ENCODE measurements around the gene MYMK. TPM values are rescaled to one million over a fixed set of nuclear protein-coding genes. Genes with fewer than 3 reads are reported as not detected.

MYMK gene
- total RNA-seq, 4 donors from 2014 or later = not detected

DNA sequence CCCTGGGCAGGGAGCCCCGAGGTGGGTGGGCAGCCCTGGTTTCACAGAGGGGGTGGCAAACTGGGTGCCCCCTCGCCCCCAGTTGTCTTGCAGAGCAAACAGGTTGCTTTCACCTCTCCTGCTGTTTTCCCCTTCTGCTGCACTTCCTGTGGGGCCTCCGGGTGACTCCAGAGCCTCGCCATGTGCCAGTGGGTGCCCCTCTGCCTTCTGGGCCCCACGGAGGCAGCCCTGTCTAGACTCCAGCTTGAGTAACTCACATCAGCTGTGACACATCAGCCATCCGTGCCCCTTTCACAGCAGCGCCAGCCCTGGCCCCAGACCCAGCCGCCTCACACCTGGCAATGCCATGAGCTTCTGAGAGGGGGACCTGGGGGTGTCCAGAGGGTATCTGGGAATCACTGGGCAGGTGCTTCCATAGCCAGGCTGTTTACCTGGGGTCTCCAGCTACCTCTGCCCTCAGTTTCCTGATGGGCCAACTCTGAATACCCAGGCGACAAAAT lies 46.7 kb upstream of the MYMK start:
- intact Hi-C loops (cut with DNase I; ENCODE audit: low total_unique reads) (no loop called here), in situ Hi-C loops (cut with MboI; ENCODE audit: low sequenced_read_pairs in 4 of 4) (no loop called here)
- Histone ChIP-seq H3K36me3 (no peaks in the 10 kb centered on the region), H3K4me3 (no peak overlapping the region), H3K4me1 (no peaks in the 10 kb centered on the region), H3K27me3 (peaks cover 3 to 23% (median 20%) of the 10 kb centered on the region in 3 donors), H3K27ac (no peak overlapping the region), H3K9me3 (no peaks in the 10 kb centered on the region)
- TF ChIP-seq POLR2A (IDR thresholded peaks at IDR 0.05) = no peak
- TF ChIP-seq, protein P1, sequence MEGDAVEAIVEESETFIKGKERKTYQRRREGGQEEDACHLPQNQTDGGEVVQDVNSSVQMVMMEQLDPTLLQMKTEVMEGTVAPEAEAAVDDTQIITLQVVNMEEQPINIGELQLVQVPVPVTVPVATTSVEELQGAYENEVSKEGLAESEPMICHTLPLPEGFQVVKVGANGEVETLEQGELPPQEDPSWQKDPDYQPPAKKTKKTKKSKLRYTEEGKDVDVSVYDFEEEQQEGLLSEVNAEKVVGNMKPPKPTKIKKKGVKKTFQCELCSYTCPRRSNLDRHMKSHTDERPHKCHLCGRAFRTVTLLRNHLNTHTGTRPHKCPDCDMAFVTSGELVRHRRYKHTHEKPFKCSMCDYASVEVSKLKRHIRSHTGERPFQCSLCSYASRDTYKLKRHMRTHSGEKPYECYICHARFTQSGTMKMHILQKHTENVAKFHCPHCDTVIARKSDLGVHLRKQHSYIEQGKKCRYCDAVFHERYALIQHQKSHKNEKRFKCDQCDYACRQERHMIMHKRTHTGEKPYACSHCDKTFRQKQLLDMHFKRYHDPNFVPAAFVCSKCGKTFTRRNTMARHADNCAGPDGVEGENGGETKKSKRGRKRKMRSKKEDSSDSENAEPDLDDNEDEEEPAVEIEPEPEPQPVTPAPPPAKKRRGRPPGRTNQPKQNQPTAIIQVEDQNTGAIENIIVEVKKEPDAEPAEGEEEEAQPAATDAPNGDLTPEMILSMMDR (IDR thresholded peaks at IDR 0.05 in 4 of 5, conservative IDR thresholded peaks at IDR 0.05 in 1 of 5) = no peak
- DNase-seq = no peak
- ATAC-seq = no peak

DNA sequence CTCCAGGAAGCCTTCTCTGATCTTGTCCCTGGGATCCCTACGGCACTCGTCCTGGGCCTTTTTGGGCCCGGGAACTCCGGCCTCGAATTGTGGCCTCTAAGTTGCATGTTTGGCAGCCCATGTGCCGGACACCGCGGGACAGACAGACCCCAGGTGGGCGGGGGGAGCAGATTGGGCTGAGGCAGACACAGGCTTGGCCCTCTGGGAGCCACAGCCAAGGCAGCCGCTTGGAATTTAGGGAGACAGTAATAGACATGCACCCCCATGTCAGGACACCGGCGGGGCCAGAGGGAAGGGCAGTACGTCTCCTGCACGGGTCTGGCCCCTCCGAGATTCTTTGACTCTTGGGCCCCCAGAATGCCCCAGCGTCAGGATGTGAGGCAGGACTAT lies 45.9 kb upstream of the MYMK start:
- Histone ChIP-seq H3K27ac (no peak overlapping the region), H3K36me3 (no peaks in the 10 kb centered on the region), H3K9me3 (no peaks in the 10 kb centered on the region), H3K4me1 (no peaks in the 10 kb centered on the region), H3K4me3 (no peak overlapping the region), H3K27me3 (peaks cover 3 to 23% (median 22%) of the 10 kb centered on the region in 3 donors)
- TF ChIP-seq POLR2A (IDR thresholded peaks at IDR 0.05) = no peak
- TF ChIP-seq, protein P1 (IDR thresholded peaks at IDR 0.05 in 4 of 5, conservative IDR thresholded peaks at IDR 0.05 in 1 of 5) = no peak
- ATAC-seq (no peak), DNase-seq (no peak)
- intact Hi-C loops (cut with DNase I; ENCODE audit: low total_unique reads) = no loop called here
- in situ Hi-C loops (cut with MboI; ENCODE audit: low sequenced_read_pairs in 4 of 4) = no loop called here

DNA sequence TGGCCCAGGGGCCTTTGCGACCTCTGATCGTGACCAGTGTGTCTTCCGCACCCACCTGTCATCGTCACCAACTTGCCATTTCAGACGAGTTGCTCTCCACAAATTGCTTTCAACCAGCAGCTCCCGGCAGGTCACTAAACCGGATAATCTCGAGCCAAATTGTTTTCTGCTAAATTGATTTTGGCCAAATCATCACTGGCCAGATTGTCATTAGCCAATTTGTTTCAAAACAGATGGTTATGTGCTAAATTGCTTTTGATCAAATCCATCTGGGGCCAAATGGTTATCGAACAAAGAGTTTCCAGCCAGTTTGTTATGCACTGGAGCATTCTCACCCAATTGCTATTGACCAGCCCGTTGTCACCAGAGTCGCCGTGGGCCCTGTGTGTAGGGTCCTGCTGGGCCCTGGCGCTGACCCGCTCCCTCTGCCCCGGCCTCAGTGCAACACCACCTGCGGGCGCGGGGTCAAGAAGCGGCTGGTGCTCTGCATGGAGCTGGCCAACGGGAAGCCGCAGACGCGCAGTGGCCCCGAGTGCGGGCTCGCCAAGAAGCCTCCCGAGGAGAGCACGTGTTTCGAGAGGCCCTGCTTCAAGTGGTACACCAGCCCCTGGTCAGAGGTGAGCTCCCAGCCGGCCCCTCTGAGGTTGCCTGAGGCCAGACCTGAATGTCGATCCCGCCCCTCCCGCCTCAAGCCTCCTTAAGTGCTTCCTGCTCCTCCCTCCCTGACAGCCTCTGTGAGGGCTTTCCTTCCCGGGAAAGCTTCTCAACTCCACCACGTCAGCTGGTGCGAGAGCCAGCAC lies 45.3 kb upstream of the MYMK start:
- Histone ChIP-seq H3K9me3 (no peaks in the 10 kb centered on the region), H3K36me3 (no peaks in the 10 kb centered on the region), H3K4me1 (no peaks in the 10 kb centered on the region), H3K27me3 (peaks cover 3 to 23% (median 22%) of the 10 kb centered on the region in 3 donors), H3K4me3 (no peak overlapping the region), H3K27ac (no peak overlapping the region)
- in situ Hi-C loops (cut with MboI; ENCODE audit: low sequenced_read_pairs in 4 of 4) = no loop called here
- TF ChIP-seq, protein P1 (IDR thresholded peaks at IDR 0.05 in 4 of 5, conservative IDR thresholded peaks at IDR 0.05 in 1 of 5) = no peak
- TF ChIP-seq POLR2A (IDR thresholded peaks at IDR 0.05) = no peak
- ATAC-seq (no peak), DNase-seq (no peak)
- intact Hi-C loops (cut with DNase I; ENCODE audit: low total_unique reads) = no loop called here

DNA sequence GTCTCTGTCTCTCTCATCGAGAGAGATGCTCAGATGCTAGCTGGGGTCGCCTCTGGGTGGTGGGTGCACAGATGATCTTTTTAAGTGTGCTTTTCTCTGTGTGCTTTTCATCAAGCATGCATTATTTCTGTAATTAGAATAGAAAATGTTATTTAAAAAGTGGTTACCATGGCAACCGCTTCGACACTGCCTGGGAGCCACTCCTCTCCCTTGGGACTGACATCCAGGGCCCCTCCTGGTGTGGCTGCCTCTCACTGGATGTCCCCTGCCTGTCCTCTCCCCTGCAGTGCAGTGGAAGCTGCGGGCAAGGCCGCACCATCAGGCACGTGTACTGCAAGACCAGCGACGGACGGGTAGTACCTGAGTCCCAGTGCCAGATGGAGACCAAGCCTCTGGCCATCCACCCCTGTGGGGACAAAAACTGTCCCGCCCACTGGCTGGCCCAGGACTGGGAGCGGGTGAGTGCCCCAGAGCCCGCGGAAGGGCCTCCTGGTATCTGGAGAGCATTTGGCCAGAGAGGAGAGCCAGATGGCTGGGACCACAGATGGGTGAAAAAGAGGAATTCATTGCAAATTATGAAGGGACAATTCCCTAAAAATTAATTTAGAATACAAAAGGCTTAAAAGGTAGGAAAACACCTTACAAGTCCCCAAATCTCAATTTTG lies 44.5 kb upstream of the MYMK start:
- H3K4me3 ChIP-seq = no peak overlapping the region
- in situ Hi-C loops (cut with MboI; ENCODE audit: low sequenced_read_pairs in 4 of 4) (no loop called here), intact Hi-C loops (cut with DNase I; ENCODE audit: low total_unique reads) (no loop called here)
- DNase-seq (no peak), ATAC-seq (no peak)
- no peaks in the 10 kb centered on the region for H3K4me1 ChIP-seq
- H3K9me3 ChIP-seq = no peaks in the 10 kb centered on the region
- H3K27ac ChIP-seq = no peak overlapping the region
- no peak for TF ChIP-seq POLR2A (IDR thresholded peaks at IDR 0.05)
- TF ChIP-seq, protein P1 (IDR thresholded peaks at IDR 0.05 in 4 of 5, conservative IDR thresholded peaks at IDR 0.05 in 1 of 5) = no peak
- peaks cover 3 to 23% (median 22%) of the 10 kb centered on the region in 3 donors for H3K27me3 ChIP-seq
- H3K36me3 ChIP-seq = no peaks in the 10 kb centered on the region
